A673 (cell line): ENCODE data around the gene TMEM271.

Experiments used
- CTCF ChIP-seq: fragments of 300-800, 200-600 bp; sonication (generic); conservative IDR thresholded peaks from 2 replicates; pipeline ENCODE4 v1.5.1; 2017; ENCODE audit warnings: low read depth, mild to moderate bottlenecking, antibody characterized with exemption, low read length, moderate library complexity, mixed read lengths
- EZH2 ChIP-seq: fragments of 200-600 bp; sonication (generic); IDR thresholded peaks from 2 replicates; pipeline ENCODE4 v1.6.1; 2017; ENCODE audit warnings: borderline replicate concordance, low read depth, mild to moderate bottlenecking, mixed read lengths, antibody characterized with exemption, low read length; ENCODE audit not compliant: poor library complexity, severe bottlenecking

- no peak for TF ChIP-seq EZH2
- no peak for TF ChIP-seq CTCF
Measured at GRCh38 chr4:566035-566434, 10.1 kb downstream of the TMEM271 start.
